NB4 (cell line): ENCODE results near the gene ARHGDIG.

Experiments used
- CTCF ChIP-seq: IDR thresholded peaks from one replicate; pipeline ENCODE4 v1.5.1; 2012; ENCODE audit warnings: low read depth, low read length
- MAX ChIP-seq: IDR thresholded peaks from 2 replicates; pipeline ENCODE4 v1.6.1; 2011; ENCODE audit warnings: low read depth, low read length
- POLR2A ChIP-seq: IDR thresholded peaks from 2 replicates; pipeline ENCODE4 v1.6.1; 2011; ENCODE audit warnings: mild to moderate bottlenecking; ENCODE audit not compliant: insufficient read length; ENCODE audit errors: extremely low read depth

- TF ChIP-seq CTCF (no peak), POLR2A (no peak), MAX (no peak)
Observed at GRCh38 chr16:263944-264343, 16.4 kb upstream of the ARHGDIG start.
